Neutrophil (primary cell): ENCODE measurements around the gene JARID2.

Experiments used
- H3K27ac ChIP-seq: fragments of 200-600 bp; sonication (generic); 2 replicates; pipeline ENCODE4 v1.5.1; 2016; ENCODE audit warnings: mild to moderate bottlenecking, moderate library complexity
- H3K27me3 ChIP-seq: fragments of 200-600 bp; sonication (generic); 2 replicates; pipeline ENCODE4 v1.6.0; 2016; ENCODE audit warnings: mild to moderate bottlenecking
- H3K36me3 ChIP-seq: fragments of 200-600 bp; sonication (generic); 2 replicates; pipeline ENCODE4 v1.5.1; 2017
- H3K4me1 ChIP-seq, 2 experiments: fragments of 200-600 bp in 1 of 2; sonication (generic) in 1 of 2; 1 replicate in 1 of 2; 2 replicates in 1 of 2; pipeline versions ENCODE4 v1.5.1 to v1.6.1; 2013 to 2016; ENCODE audit warnings: low read depth in 1 of 2, low read length in 1 of 2, mild to moderate bottlenecking in 1 of 2, moderate library complexity in 1 of 2; ENCODE audit not compliant: control insufficient read depth in 1 of 2, insufficient read depth in 1 of 2
- H3K4me3 ChIP-seq, 2 experiments: fragments of 200-600 bp in 1 of 2; sonication (generic) in 1 of 2; 1 replicate in 1 of 2; 2 replicates in 1 of 2; pipeline ENCODE4 v1.5.1; 2013 to 2016; ENCODE audit warnings: low read depth in 1 of 2, low read length in 1 of 2, mild to moderate bottlenecking in 1 of 2, moderate library complexity in 1 of 2
- H3K9me3 ChIP-seq: fragments of 200-600 bp; sonication (generic); 2 replicates; pipeline ENCODE4 v1.5.1; 2016
- TF ChIP-seq, protein P1 (sequence below): fragments of 200-600 bp; sonication (generic); IDR thresholded peaks from 2 replicates; pipeline ENCODE4 v1.5.1; 2016; ENCODE audit warnings: antibody characterized with exemption

Gene JARID2

DNA sequence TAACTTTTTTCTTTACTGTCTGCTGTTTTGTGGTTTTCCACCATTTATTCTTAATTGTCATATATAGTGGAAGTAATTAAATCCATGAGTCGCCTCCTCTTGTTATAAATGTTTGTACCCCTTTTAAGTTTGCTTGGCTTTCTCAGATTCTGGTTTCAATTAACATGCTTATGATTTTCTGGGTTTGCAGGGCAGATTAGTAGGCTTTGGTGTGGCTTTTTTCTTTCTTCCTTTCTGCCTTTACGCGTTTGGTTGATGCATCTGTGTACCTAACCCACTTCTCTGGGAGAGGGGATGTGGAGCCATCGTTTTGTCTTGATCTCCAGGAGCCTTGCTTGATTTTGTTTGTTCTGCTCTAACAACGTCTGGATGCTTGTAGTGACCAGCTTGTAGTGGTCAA is 100.4 kb downstream of the JARID2 start:
- no peaks in the 10 kb centered on the region for H3K9me3 ChIP-seq
- no peaks in the 10 kb centered on the region for H3K27me3 ChIP-seq
- no peaks in the 10 kb centered on the region for H3K36me3 ChIP-seq
- no peak overlapping the region for H3K27ac ChIP-seq
- H3K4me1 ChIP-seq = peaks cover 35 to 51% of the 10 kb centered on the region in 2 experiments
- TF ChIP-seq, protein P1, sequence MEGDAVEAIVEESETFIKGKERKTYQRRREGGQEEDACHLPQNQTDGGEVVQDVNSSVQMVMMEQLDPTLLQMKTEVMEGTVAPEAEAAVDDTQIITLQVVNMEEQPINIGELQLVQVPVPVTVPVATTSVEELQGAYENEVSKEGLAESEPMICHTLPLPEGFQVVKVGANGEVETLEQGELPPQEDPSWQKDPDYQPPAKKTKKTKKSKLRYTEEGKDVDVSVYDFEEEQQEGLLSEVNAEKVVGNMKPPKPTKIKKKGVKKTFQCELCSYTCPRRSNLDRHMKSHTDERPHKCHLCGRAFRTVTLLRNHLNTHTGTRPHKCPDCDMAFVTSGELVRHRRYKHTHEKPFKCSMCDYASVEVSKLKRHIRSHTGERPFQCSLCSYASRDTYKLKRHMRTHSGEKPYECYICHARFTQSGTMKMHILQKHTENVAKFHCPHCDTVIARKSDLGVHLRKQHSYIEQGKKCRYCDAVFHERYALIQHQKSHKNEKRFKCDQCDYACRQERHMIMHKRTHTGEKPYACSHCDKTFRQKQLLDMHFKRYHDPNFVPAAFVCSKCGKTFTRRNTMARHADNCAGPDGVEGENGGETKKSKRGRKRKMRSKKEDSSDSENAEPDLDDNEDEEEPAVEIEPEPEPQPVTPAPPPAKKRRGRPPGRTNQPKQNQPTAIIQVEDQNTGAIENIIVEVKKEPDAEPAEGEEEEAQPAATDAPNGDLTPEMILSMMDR = no peak
- H3K4me3 ChIP-seq = no peak overlapping the region

DNA sequence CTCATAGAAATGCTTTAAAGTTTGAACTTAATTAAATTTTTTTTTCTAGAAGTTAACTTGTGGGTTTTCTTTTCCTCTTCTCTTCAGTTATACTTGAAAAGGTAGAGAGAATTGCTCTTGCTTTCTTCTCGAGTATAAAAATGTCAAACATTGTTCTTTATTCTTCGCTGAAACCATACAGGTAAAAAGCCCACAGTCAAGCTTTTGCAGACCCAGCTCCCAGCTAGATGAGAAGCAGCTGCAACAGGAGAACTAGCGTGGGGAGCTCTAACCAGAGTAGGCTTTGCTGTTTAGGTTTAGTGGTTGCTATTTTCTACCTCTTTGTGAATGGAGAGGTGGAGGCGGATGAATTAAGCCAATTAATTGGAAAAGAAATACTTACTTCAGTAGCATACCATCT is 102.7 kb downstream of the JARID2 start:
- peaks cover 41 to 63% of the 10 kb centered on the region in 2 experiments for H3K4me1 ChIP-seq
- no peaks in the 10 kb centered on the region for H3K9me3 ChIP-seq
- H3K36me3 ChIP-seq = no peaks in the 10 kb centered on the region
- no peaks in the 10 kb centered on the region for H3K27me3 ChIP-seq
- H3K27ac ChIP-seq = no peak overlapping the region
- TF ChIP-seq, protein P1 = no peak
- H3K4me3 ChIP-seq = no peak overlapping the region

DNA sequence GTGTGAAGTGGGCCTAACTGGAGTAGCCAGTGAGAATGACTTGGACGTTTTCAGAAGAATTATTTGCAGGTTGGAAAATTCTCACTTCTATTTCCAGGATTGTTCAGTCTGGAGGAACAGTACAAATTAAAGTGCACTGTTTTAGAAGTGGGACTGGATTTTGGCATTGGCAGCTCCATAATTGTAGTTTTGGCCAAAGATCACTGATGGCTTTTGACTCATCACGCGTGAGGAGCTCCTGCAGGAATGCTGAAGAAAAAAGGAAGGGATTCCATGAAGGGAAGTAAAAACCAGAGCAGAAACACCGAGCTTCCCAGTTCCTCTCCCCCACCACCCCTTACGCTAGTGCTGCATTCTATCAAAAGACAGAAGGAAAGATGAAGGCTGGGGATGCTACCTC is 103.5 kb downstream of the JARID2 start:
- Histone ChIP-seq H3K27ac (no peak overlapping the region), H3K36me3 (no peaks in the 10 kb centered on the region), H3K4me3 (no peak overlapping the region), H3K27me3 (no peaks in the 10 kb centered on the region), H3K4me1 (peaks cover 45 to 67% of the 10 kb centered on the region in 2 experiments), H3K9me3 (no peaks in the 10 kb centered on the region)
- TF ChIP-seq, protein P1 = no peak

DNA sequence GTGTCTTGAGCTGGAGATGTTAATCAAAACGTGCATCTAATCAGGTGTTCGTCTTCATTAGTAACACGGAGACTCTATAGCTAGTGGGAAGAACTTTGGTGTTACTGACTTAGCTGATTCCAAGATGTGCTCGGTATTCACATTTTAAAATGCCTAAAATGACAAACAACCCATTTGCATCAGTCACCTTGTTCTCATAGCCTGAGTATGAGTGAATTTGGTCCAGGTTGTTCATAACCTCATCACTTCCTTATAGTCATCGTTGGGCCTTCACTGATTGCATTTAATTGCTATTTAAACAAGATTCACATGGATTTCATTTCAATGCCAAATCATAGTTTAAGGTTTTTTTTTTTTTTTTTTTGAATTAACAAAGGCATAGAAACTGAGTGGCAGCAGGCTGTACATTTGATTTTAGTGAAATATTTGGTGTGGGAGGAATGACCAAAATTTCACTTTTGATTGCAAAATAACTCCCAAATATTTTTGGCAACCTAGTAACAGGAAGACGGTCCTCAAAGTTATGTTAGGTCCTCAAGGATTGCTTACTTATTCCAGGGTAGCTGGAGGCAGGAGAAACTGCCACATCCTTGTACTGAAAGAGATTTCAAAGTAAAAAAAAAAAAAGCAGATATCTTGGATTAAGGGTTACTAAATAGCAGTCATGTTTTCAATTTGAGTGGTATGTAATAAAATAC is 104.7 kb downstream of the JARID2 start:
- Histone ChIP-seq H3K36me3 (no peaks in the 10 kb centered on the region), H3K4me1 (peaks cover 47 to 67% of the 10 kb centered on the region in 2 experiments), H3K27ac (no peak overlapping the region), H3K27me3 (no peaks in the 10 kb centered on the region), H3K9me3 (no peaks in the 10 kb centered on the region), H3K4me3 (no peak overlapping the region)
- TF ChIP-seq, protein P1 = no peak

DNA sequence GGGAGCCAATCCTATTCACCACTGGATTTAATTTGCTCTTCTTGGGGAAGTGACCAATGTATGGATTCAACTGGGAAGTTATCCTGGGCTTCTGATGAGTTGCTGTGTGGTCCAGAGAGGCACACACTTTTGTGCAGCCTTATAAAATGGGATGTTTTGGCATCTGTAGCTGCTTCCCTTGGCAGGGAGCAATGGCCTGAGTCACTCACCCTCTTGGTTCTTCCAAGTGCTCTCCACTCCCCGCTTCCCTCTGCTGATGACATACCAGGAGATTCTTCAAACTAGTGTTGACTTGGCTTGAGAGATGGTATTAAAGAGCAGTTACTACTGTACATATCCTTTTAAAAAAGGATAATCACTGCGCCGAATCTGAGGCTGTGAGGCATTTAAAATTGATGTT is 105.8 kb downstream of the JARID2 start:
- TF ChIP-seq, protein P1 = no peak
- Histone ChIP-seq H3K4me3 (no peak overlapping the region), H3K36me3 (no peaks in the 10 kb centered on the region), H3K27me3 (no peaks in the 10 kb centered on the region), H3K4me1 (peaks cover 58 to 77% of the 10 kb centered on the region in 2 experiments), H3K27ac (no peak overlapping the region), H3K9me3 (no peaks in the 10 kb centered on the region)
